OCI-LY1 (cell line): ENCODE data around the gene NKX1-1.
A peak's percentile ranks its signal among the peaks of the same experiment; 100 is the strongest.

Source experiments
- H2AFZ ChIP-seq: fragments of 200-600 bp; sonication (generic), shearing (Covaris generic); 2 replicates; pipeline ENCODE4 v1.6.0; 2014; ENCODE audit warnings: antibody characterized with exemption, mild to moderate bottlenecking, low read length
- H3F3A ChIP-seq: fragments of 200-600 bp; sonication (generic), shearing (Covaris generic); 2 replicates; pipeline ENCODE4 v1.6.0; 2014; ENCODE audit warnings: mild to moderate bottlenecking, antibody characterized with exemption, low read length, moderate library complexity; ENCODE audit not compliant: insufficient read depth
- H3K27ac ChIP-seq: fragments of 200-600 bp; sonication (generic); 2 replicates; pipeline ENCODE4 v1.5.1; 2014; ENCODE audit warnings: low read length, mixed run types, mild to moderate bottlenecking, low read depth; ENCODE audit not compliant: poor library complexity, severe bottlenecking
- H3K27me3 ChIP-seq: fragments of 200-600 bp; sonication (generic); 2 replicates; pipeline ENCODE4 v1.6.0; 2014; ENCODE audit warnings: antibody characterized with exemption, mild to moderate bottlenecking, low read length, moderate library complexity; ENCODE audit not compliant: insufficient read depth
- H3K36me3 ChIP-seq: fragments of 200-600 bp; sonication (generic); 2 replicates; pipeline ENCODE4 v1.6.1; 2014; ENCODE audit warnings: mild to moderate bottlenecking, antibody characterized with exemption, low read length, moderate library complexity, mixed read lengths; ENCODE audit not compliant: insufficient read depth
- H3K4me1 ChIP-seq: fragments of 200-600 bp; sonication (generic); 2 replicates; pipeline ENCODE4 v1.5.1; 2014; ENCODE audit warnings: mild to moderate bottlenecking, low read length, moderate library complexity; ENCODE audit not compliant: insufficient read depth, severe bottlenecking
- H3K4me2 ChIP-seq: fragments of 200-600 bp; sonication (generic), shearing (Covaris generic); 2 replicates; pipeline ENCODE4 v1.6.1; 2014; ENCODE audit warnings: low read length
- H3K4me3 ChIP-seq: fragments of 200-600 bp; sonication (generic); 2 replicates; pipeline ENCODE4 v1.5.1; 2014; ENCODE audit warnings: low read length, low read depth, mild to moderate bottlenecking, mixed read lengths; ENCODE audit not compliant: poor library complexity, severe bottlenecking
- H3K79me2 ChIP-seq: fragments of 200-600 bp; shearing (Covaris generic); 2 replicates; pipeline ENCODE4 v1.6.1; 2016; ENCODE audit warnings: mixed run types, low read length, mixed read lengths; ENCODE audit not compliant: insufficient read depth
- H3K9ac ChIP-seq: fragments of 200-600 bp; sonication (generic), shearing (Covaris generic); 2 replicates; pipeline ENCODE4 v1.6.1; 2014; ENCODE audit warnings: mild to moderate bottlenecking, low read length, mixed read lengths
- H3K9me2 ChIP-seq: fragments of 200-600 bp; sonication (generic), shearing (Covaris generic); 2 replicates; pipeline ENCODE4 v1.6.1; 2014; ENCODE audit warnings: low read depth, mild to moderate bottlenecking, low read length, mixed read lengths
- H3K9me3 ChIP-seq: fragments of 200-600 bp; shearing (Covaris generic); 2 replicates; pipeline ENCODE4 v1.6.1; 2014; ENCODE audit warnings: low read length, mixed read lengths
- H4K20me1 ChIP-seq: fragments of 200-600 bp; sonication (generic), shearing (Covaris generic); 2 replicates; pipeline ENCODE4 v1.6.0; 2016; ENCODE audit warnings: mild to moderate bottlenecking, low read length; ENCODE audit not compliant: insufficient read depth
- CTCF ChIP-seq: fragments of 200-600 bp; sonication (generic), shearing (Covaris generic); IDR thresholded peaks from 2 replicates; pipeline ENCODE4 v1.5.1; 2017; ENCODE audit warnings: mild to moderate bottlenecking, antibody characterized with exemption, low read length, moderate library complexity, mixed read lengths
- EZH2 ChIP-seq: fragments of 200-600 bp; sonication (generic), shearing (Covaris generic); IDR thresholded peaks from 2 replicates; pipeline ENCODE4 v1.8.0; 2017; ENCODE audit warnings: borderline replicate concordance, mixed run types, mild to moderate bottlenecking, antibody characterized with exemption, low read length, moderate library complexity, mixed read lengths

NKX1-1 gene

GRCh38 chr4:1367230-1367935 lies 38.9 kb downstream of the NKX1-1 start:
- no peaks in the 10 kb centered on the region for H3K9me3 ChIP-seq
- TF ChIP-seq EZH2 = no peak
- H3K79me2 ChIP-seq = no peaks in the 10 kb centered on the region
- H3K4me3 ChIP-seq = no peak overlapping the region
- no peaks in the 10 kb centered on the region for H3K4me1 ChIP-seq
- H3K4me2 ChIP-seq = no peak overlapping the region
- no peak overlapping the region for H3K9ac ChIP-seq
- H3K9me2 ChIP-seq = no peaks in the 10 kb centered on the region
- H3K36me3 ChIP-seq = no peaks in the 10 kb centered on the region
- no peaks in the 10 kb centered on the region for H4K20me1 ChIP-seq
- H3K27ac ChIP-seq = no peak overlapping the region
- H3F3A ChIP-seq = no peaks in the 10 kb centered on the region
- no peak overlapping the region for H2AFZ ChIP-seq
- no peaks in the 10 kb centered on the region for H3K27me3 ChIP-seq

GRCh38 chr4:1366371-1367229 lies 39.6 kb downstream of the NKX1-1 start:
- Histone ChIP-seq H4K20me1 (no peaks in the 10 kb centered on the region), H3K27ac (no peak overlapping the region), H3K9ac (no peak overlapping the region), H3K4me2 (no peak overlapping the region), H2AFZ (no peak overlapping the region), H3K79me2 (no peaks in the 10 kb centered on the region), H3F3A (no peaks in the 10 kb centered on the region), H3K4me3 (no peak overlapping the region), H3K9me2 (no peaks in the 10 kb centered on the region), H3K36me3 (no peaks in the 10 kb centered on the region), H3K9me3 (no peaks in the 10 kb centered on the region), H3K27me3 (no peaks in the 10 kb centered on the region), H3K4me1 (no peaks in the 10 kb centered on the region)
- TF ChIP-seq CTCF = no peak
- no peak for TF ChIP-seq EZH2

- no peaks in the 10 kb centered on the region for H3K79me2 ChIP-seq
- TF ChIP-seq CTCF (peak; percentile 18; the same call in 1 of the 2 replicates), EZH2 (no peak)
- H3K9me3 ChIP-seq = no peaks in the 10 kb centered on the region
- H3K4me2 ChIP-seq = no peak overlapping the region
- H3F3A ChIP-seq = no peaks in the 10 kb centered on the region
- H3K9ac ChIP-seq = no peak overlapping the region
- H3K9me2 ChIP-seq = no peaks in the 10 kb centered on the region
- H4K20me1 ChIP-seq = no peaks in the 10 kb centered on the region
- no peaks in the 10 kb centered on the region for H3K4me1 ChIP-seq
- H3K27ac ChIP-seq = no peak overlapping the region
- H3K27me3 ChIP-seq = no peaks in the 10 kb centered on the region
- H3K36me3 ChIP-seq = no peaks in the 10 kb centered on the region
- no peak overlapping the region for H3K4me3 ChIP-seq
- no peak overlapping the region for H2AFZ ChIP-seq
Observed at GRCh38 chr4:1365271-1366178, 40.7 kb downstream of the NKX1-1 start.
